ENCODE results near the gene GSDME. TPM values are rescaled to one million over a fixed set of nuclear protein-coding genes. Genes with fewer than 3 reads are reported as not detected.

GSDME gene
- total RNA-seq, 1 experiment from 2014 or later, result 7.6 TPM

- peaks cover 0 to 14% of the 10 kb centered on the region in 2 experiments; a peak in 1 of 4 replicates for H3K4me1 ChIP-seq (ENCODE audit: control insufficient read depth in 1 of 2, insufficient read depth in 2 of 2, low read length in 2 of 2)
- intact Hi-C loops (cut with micrococcal nuclease), result loop anchor here (10.0 kb wide), 1 partner anchor 434 kb away; no protein-coding TSS in a partner anchor
- no peaks in the 10 kb centered on the region for H3K9me2 ChIP-seq (ENCODE audit: insufficient read depth)
- H3K27me3 ChIP-seq (ENCODE audit: insufficient read depth, low read length), result no peaks in the 10 kb centered on the region
- H3K4me2 ChIP-seq (ENCODE audit: low read length), result no peak overlapping the region
- H3K79me2 ChIP-seq (ENCODE audit: insufficient read depth, low read length), result no peaks in the 10 kb centered on the region
- CTCF ChIA-PET, result no interaction called here
- no peak overlapping the region for H3K4me3 ChIP-seq (replicated peaks in 1 of 2; ENCODE audit: low read depth in 1 of 2, low read length in 2 of 2)
- POLR2A ChIA-PET, result no interaction called here
- DNase-seq (ENCODE audit: low read depth, low spot score), result no peak
- no peak overlapping the region for H2AFZ ChIP-seq (ENCODE audit: low read depth, low read length, poor library complexity, severe bottlenecking)
- no peak for ATAC-seq
- BruUV-seq (replicated peaks), result no TSS peak
- RAD21 ChIA-PET (ENCODE audit: low non-redundant PET in 1 of 2, low total read pairs in 2 of 2, uncharacterized antibody in 2 of 2, unreplicated experiment in 2 of 2), result no interaction called here
- no peaks in the 10 kb centered on the region for H3K36me3 ChIP-seq (ENCODE audit: control insufficient read depth in 1 of 2, insufficient read depth in 2 of 2, low read length in 2 of 2)
- TF ChIP-seq POLR2AphosphoS5 (IDR thresholded peaks at IDR 0.05; ENCODE audit: low read depth, low read length) (no peak), ELF1 (IDR thresholded peaks at IDR 0.05; ENCODE audit: borderline replicate concordance, low read depth) (no peak)
- no peak overlapping the region for H3K9ac ChIP-seq (ENCODE audit: low read length)
- no peaks in the 10 kb centered on the region for H3K9me3 ChIP-seq (ENCODE audit: control insufficient read depth in 1 of 2, insufficient read depth in 1 of 2, low read depth in 1 of 2, low read length in 2 of 2)
- H3K27ac ChIP-seq (ENCODE audit: low read depth, low read length), result no peak overlapping the region
- no peaks in the 10 kb centered on the region for H4K20me1 ChIP-seq (ENCODE audit: insufficient read depth)
Measured at GRCh38 chr7:24728503-24729364, 28.5 kb downstream of the GSDME start.

- no peak for DNase-seq (ENCODE audit: low read depth, low spot score)
- no peaks in the 10 kb centered on the region for H4K20me1 ChIP-seq (ENCODE audit: insufficient read depth)
- no peaks in the 10 kb centered on the region for H3K36me3 ChIP-seq (ENCODE audit: control insufficient read depth in 1 of 2, insufficient read depth in 2 of 2, low read length in 2 of 2)
- no TSS peak for BruUV-seq (replicated peaks)
- no peak overlapping the region for H2AFZ ChIP-seq (ENCODE audit: low read depth, low read length, poor library complexity, severe bottlenecking)
- H3K9me3 ChIP-seq (ENCODE audit: control insufficient read depth in 1 of 2, insufficient read depth in 1 of 2, low read depth in 1 of 2, low read length in 2 of 2), result no peaks in the 10 kb centered on the region
- H3K4me3 ChIP-seq (replicated peaks in 1 of 2; ENCODE audit: low read depth in 1 of 2, low read length in 2 of 2), result no peak overlapping the region
- no peak for ATAC-seq
- H3K4me2 ChIP-seq (ENCODE audit: low read length), result no peak overlapping the region
- no peak overlapping the region for H3K9ac ChIP-seq (ENCODE audit: low read length)
- ChIA-PET RAD21 (ENCODE audit: low non-redundant PET in 1 of 2, low total read pairs in 2 of 2, uncharacterized antibody in 2 of 2, unreplicated experiment in 2 of 2) (no interaction called here), CTCF (no interaction called here), POLR2A (no interaction called here)
- no peaks in the 10 kb centered on the region for H3K9me2 ChIP-seq (ENCODE audit: insufficient read depth)
- no peaks in the 10 kb centered on the region for H3K79me2 ChIP-seq (ENCODE audit: insufficient read depth, low read length)
- intact Hi-C loops (cut with micrococcal nuclease), result loop anchor here (10.0 kb wide), 1 partner anchor 433 kb away; no protein-coding TSS in a partner anchor
- peaks cover 0 to 8% of the 10 kb centered on the region in 2 experiments; a peak in 1 of 4 replicates for H3K4me1 ChIP-seq (ENCODE audit: control insufficient read depth in 1 of 2, insufficient read depth in 2 of 2, low read length in 2 of 2)
- no peaks in the 10 kb centered on the region for H3K27me3 ChIP-seq (ENCODE audit: insufficient read depth, low read length)
- no peak overlapping the region for H3K27ac ChIP-seq (ENCODE audit: low read depth, low read length)
- no peak for TF ChIP-seq POLR2AphosphoS5 (IDR thresholded peaks at IDR 0.05; ENCODE audit: low read depth, low read length)
- TF ChIP-seq CEBPB (IDR thresholded peaks at IDR 0.05; ENCODE audit: low read depth), result no peak
- TF ChIP-seq SIN3A (IDR thresholded peaks at IDR 0.05; ENCODE audit: low read depth), result no peak
- no peak for TF ChIP-seq JUND (IDR thresholded peaks at IDR 0.05)
- TF ChIP-seq ZBTB33 (IDR thresholded peaks at IDR 0.05; ENCODE audit: extremely low read depth, insufficient replicate concordance, low read length), result no peak
- TF ChIP-seq FOSL1 (IDR thresholded peaks at IDR 0.05; ENCODE audit: low read depth), result no peak
- no peak for TF ChIP-seq TCF7L2 (IDR thresholded peaks at IDR 0.05; ENCODE audit: borderline replicate concordance, extremely low read depth, insufficient read depth, insufficient read length)
- TF ChIP-seq EGR1 (IDR thresholded peaks at IDR 0.05; ENCODE audit: low read depth), result no peak
- TF ChIP-seq SRF (IDR thresholded peaks at IDR 0.05; ENCODE audit: low read depth), result no peak
- TF ChIP-seq EZH2 (IDR thresholded peaks at IDR 0.05), result no peak
- no peak for TF ChIP-seq REST (IDR thresholded peaks at IDR 0.05; ENCODE audit: low read depth)
- no peak for TF ChIP-seq RAD21 (IDR thresholded peaks at IDR 0.05; ENCODE audit: low read depth)
- TF ChIP-seq SP1 (IDR thresholded peaks at IDR 0.05; ENCODE audit: low read depth), result no peak
- no peak for TF ChIP-seq POLR2A (IDR thresholded peaks at IDR 0.05; ENCODE audit: borderline replicate concordance, extremely low read depth, insufficient read depth, insufficient read length)
Measured at GRCh38 chr7:24728121-24728500, 29.2 kb downstream of the GSDME start.
